ENCODE results near the gene MINK1.

DNA sequence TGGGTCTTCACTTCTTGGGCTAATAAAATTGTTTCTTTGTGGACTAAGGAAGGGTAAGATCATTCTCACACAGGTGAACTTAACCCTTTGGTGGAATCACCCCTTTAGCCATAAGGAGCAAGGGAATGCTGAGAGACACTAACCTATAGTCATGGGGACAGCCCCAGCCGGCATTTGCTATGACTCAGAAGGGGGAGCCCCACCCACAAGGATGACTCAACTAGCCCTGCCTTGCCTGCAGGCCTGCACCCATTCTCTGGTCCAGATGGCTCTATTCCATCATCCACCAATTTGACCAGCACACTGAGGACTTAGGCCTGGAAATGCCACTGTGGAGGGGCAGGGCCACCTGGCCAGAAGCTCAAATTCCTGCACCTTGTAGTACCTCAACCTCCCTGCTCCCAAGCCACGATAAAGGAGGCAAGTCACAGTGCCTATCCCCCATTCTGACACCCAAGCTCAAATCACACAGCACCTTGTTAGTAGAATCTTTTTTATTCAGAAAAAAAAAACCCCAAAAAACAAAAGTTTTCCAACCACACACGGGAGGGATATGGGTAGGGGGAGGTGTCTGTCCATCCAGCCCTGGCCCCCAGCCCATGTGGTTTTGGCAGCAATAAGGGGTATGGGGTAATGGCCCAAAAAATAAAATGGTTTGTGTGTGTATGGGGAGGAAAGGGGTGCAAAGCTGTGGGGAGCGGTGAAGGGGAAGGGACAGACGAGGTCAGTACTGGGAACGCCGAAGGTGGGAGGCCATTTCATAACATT, 112.2 kb downstream of the MINK1 start:
- TF ChIP-seq, protein P1, sequence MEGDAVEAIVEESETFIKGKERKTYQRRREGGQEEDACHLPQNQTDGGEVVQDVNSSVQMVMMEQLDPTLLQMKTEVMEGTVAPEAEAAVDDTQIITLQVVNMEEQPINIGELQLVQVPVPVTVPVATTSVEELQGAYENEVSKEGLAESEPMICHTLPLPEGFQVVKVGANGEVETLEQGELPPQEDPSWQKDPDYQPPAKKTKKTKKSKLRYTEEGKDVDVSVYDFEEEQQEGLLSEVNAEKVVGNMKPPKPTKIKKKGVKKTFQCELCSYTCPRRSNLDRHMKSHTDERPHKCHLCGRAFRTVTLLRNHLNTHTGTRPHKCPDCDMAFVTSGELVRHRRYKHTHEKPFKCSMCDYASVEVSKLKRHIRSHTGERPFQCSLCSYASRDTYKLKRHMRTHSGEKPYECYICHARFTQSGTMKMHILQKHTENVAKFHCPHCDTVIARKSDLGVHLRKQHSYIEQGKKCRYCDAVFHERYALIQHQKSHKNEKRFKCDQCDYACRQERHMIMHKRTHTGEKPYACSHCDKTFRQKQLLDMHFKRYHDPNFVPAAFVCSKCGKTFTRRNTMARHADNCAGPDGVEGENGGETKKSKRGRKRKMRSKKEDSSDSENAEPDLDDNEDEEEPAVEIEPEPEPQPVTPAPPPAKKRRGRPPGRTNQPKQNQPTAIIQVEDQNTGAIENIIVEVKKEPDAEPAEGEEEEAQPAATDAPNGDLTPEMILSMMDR (IDR thresholded peaks at IDR 0.05): no peak
- TF ChIP-seq POLR2AphosphoS5 (IDR thresholded peaks at IDR 0.05) (peak; percentile 24 to 67), POLR2A (IDR thresholded peaks at IDR 0.05) (peak in 1 of 4 donors; percentile 12)
